Measurements from ENCODE around the gene PDE4B. TPM values are rescaled to one million over a fixed set of nuclear protein-coding genes. Genes with fewer than 3 reads are reported as not detected.

PDE4B gene
- total and polyA plus RNA-seq, 9 donors: 1.7 to 8.2 (median 5.1) TPM

GRCh38 chr1:66288048-66288447, 495.4 kb downstream of the PDE4B start:
- H3K27me3 ChIP-seq: no peaks in the 10 kb centered on the region
- no peak overlapping the region for H3K27ac ChIP-seq

GRCh38 chr1:66290761-66291530, 498.3 kb downstream of the PDE4B start:
- Histone ChIP-seq H3K27ac (no peak overlapping the region), H3K4me3 (no peak overlapping the region), H3K9me3 (no peaks in the 10 kb centered on the region), H3K27me3 (no peaks in the 10 kb centered on the region), H3K4me1 (ENCODE audit: insufficient read depth) (no peaks in the 10 kb centered on the region), H3K36me3 (no peaks in the 10 kb centered on the region)
- DNase-seq: no peak
- intact Hi-C loops (cut with DNase I): loop anchor here in 1 of 4 donors (1.0 kb wide), 1 partner anchor 11 kb away; no protein-coding TSS in a partner anchor
- 77 to 94% (median 91%) methylated on average over 1 of the region's 1 CpG for WGBS, 3 donors
- TF ChIP-seq CTCF (IDR thresholded peaks at IDR 0.05) (no peak), POLR2A (IDR thresholded peaks at IDR 0.05) (no peak), EP300 (IDR thresholded peaks at IDR 0.05) (no peak)

More at GRCh38 chr1:66288048-66288447, 495.4 kb downstream of the PDE4B start:
- Histone ChIP-seq H3K4me3 (no peak overlapping the region), H3K36me3 (no peaks in the 10 kb centered on the region), H3K9me3 (no peaks in the 10 kb centered on the region), H3K4me1 (ENCODE audit: insufficient read depth) (no peaks in the 10 kb centered on the region)
- WGBS, 3 donors: 49 to 97% (median 94%) methylated on average over 2 of the region's 2 CpGs
- TF ChIP-seq POLR2A (IDR thresholded peaks at IDR 0.05) (no peak), CTCF (IDR thresholded peaks at IDR 0.05) (no peak), EP300 (IDR thresholded peaks at IDR 0.05) (no peak)
- DNase-seq: no peak
- intact Hi-C loops (cut with DNase I): no loop called here

- Histone ChIP-seq H3K36me3 (no peaks in the 10 kb centered on the region), H3K27ac (no peak overlapping the region), H3K27me3 (no peaks in the 10 kb centered on the region), H3K4me3 (no peak overlapping the region), H3K4me1 (ENCODE audit: insufficient read depth) (no peaks in the 10 kb centered on the region), H3K9me3 (no peaks in the 10 kb centered on the region)
- no peak for TF ChIP-seq EP300 (IDR thresholded peaks at IDR 0.05)
- no peak for TF ChIP-seq POLR2A (IDR thresholded peaks at IDR 0.05)
- no peak for TF ChIP-seq CTCF (IDR thresholded peaks at IDR 0.05)
- intact Hi-C loops (cut with DNase I): loop anchor here in 1 of 4 donors (1.0 kb wide), 1 partner anchor 11 kb away; no protein-coding TSS in a partner anchor
- DNase-seq: no peak
- 43 to 86% (median 57%) methylated on average over 1 of the region's 1 CpG for WGBS, 3 donors
Observed at GRCh38 chr1:66291531-66291864, 498.8 kb downstream of the PDE4B start.

GRCh38 chr1:66292305-66292704, 499.6 kb downstream of the PDE4B start:
- intact Hi-C loops (cut with DNase I): no loop called here
- WGBS, 3 donors: 74 to 91% (median 83%) methylated on average over 2 of the region's 2 CpGs
- no peak for DNase-seq
- Histone ChIP-seq H3K4me1 (ENCODE audit: insufficient read depth) (no peaks in the 10 kb centered on the region), H3K27ac (no peak overlapping the region), H3K27me3 (no peaks in the 10 kb centered on the region), H3K36me3 (no peaks in the 10 kb centered on the region), H3K9me3 (no peaks in the 10 kb centered on the region), H3K4me3 (no peak overlapping the region)
- no peak for TF ChIP-seq POLR2A (IDR thresholded peaks at IDR 0.05)
- TF ChIP-seq EP300 (IDR thresholded peaks at IDR 0.05): no peak
- no peak for TF ChIP-seq CTCF (IDR thresholded peaks at IDR 0.05)
